Liver (tissue), 9 donors: ENCODE data around the gene GLIS1. TPM values are rescaled to one million over a fixed set of nuclear protein-coding genes. Genes with fewer than 3 reads are reported as not detected.

ENCODE experiments used
- DNase-seq: peaks from one replicate; pipeline ENCODE4 v3.0.0-alpha.2; 2017; ENCODE audit warnings: low spot score
- H3K27ac ChIP-seq, 2 donors: one replicate each; pipeline ENCODE4 v1.7.0; 2013; ENCODE audit warnings: inconsistent platforms in 2 of 2, low read length in 2 of 2, control low read depth in 1 of 2, low read depth in 1 of 2, mild to moderate bottlenecking in 1 of 2
- H3K27me3 ChIP-seq, 4 donors: one replicate each; pipeline versions ENCODE4 v1.6.1 to v1.7.0; 2013; ENCODE audit warnings: low read length in 3 of 4, inconsistent platforms in 1 of 4, mild to moderate bottlenecking in 1 of 4, moderate library complexity in 1 of 4; ENCODE audit not compliant: control insufficient read depth in 4 of 4, insufficient read depth in 4 of 4
- H3K36me3 ChIP-seq, 4 donors: one replicate each; pipeline versions ENCODE4 v1.6.1 to v1.7.0; 2013; ENCODE audit warnings: low read length in 3 of 4, mild to moderate bottlenecking in 3 of 4, low read depth in 1 of 4, moderate library complexity in 1 of 4; ENCODE audit not compliant: control insufficient read depth in 4 of 4, insufficient read depth in 3 of 4
- H3K4me1 ChIP-seq, 4 donors: one replicate each; pipeline versions ENCODE4 v1.6.1 to v1.7.0; 2013; ENCODE audit warnings: low read length in 3 of 4, mild to moderate bottlenecking in 3 of 4, moderate library complexity in 1 of 4; ENCODE audit not compliant: control insufficient read depth in 4 of 4, insufficient read depth in 4 of 4
- H3K4me3 ChIP-seq, 3 donors: one replicate each; pipeline versions ENCODE4 v1.6.1 to v1.7.0; 2013; ENCODE audit warnings: low read length in 3 of 3, control low read depth in 1 of 3, low read depth in 1 of 3, mild to moderate bottlenecking in 1 of 3
- H3K9ac ChIP-seq, 2 donors: one replicate each; pipeline ENCODE4 v1.7.0; 2013; ENCODE audit warnings: low read length in 2 of 2, mild to moderate bottlenecking in 2 of 2, moderate library complexity in 2 of 2, control low read depth in 1 of 2, low read depth in 1 of 2
- H3K9me3 ChIP-seq, 4 donors: one replicate each; pipeline versions ENCODE4 v1.6.1 to v1.7.0; 2013; ENCODE audit warnings: low read length in 3 of 4; ENCODE audit not compliant: control insufficient read depth in 4 of 4
- FOXA2 ChIP-seq: IDR thresholded peaks from 2 replicates; pipeline ENCODE4 v1.6.1; 2016; ENCODE audit warnings: antibody characterized with exemption
- GABPA ChIP-seq, 2 donors: IDR thresholded peaks in 1 of 2; conservative IDR thresholded peaks in 1 of 2; 2 replicates each; pipeline ENCODE4 v1.6.1; 2016; ENCODE audit warnings: antibody characterized with exemption in 2 of 2, mild to moderate bottlenecking in 1 of 2, moderate library complexity in 1 of 2
- HNF4A ChIP-seq, 2 donors: conservative IDR thresholded peaks; 2 replicates each; pipeline ENCODE4 v1.6.1; 2016; ENCODE audit warnings: antibody characterized with exemption in 2 of 2, mild to moderate bottlenecking in 2 of 2
- HNF4G ChIP-seq: IDR thresholded peaks from 2 replicates; pipeline ENCODE4 v1.6.1; 2016; ENCODE audit warnings: antibody characterized with exemption
- JUND ChIP-seq, 2 donors: IDR thresholded peaks; 2 replicates each; pipeline ENCODE4 v1.6.1; 2016; ENCODE audit warnings: antibody characterized with exemption in 2 of 2
- NR2F2 ChIP-seq: IDR thresholded peaks from 2 replicates; pipeline ENCODE4 v1.6.1; 2016; ENCODE audit warnings: antibody characterized with exemption
- RAD21 ChIP-seq, 2 donors: IDR thresholded peaks; 2 replicates each; pipeline ENCODE4 v1.6.1; 2016; ENCODE audit warnings: antibody characterized with exemption in 2 of 2, mild to moderate bottlenecking in 2 of 2
- RXRA ChIP-seq, 2 donors: IDR thresholded peaks; 2 replicates each; pipeline ENCODE4 v1.6.1; 2017 to 2018; ENCODE audit warnings: antibody characterized with exemption in 2 of 2, mild to moderate bottlenecking in 1 of 2
- WGBS: extraction: QIAGEN DNeasy Blood & Tissue Kit; methylation state at CpG from one replicate; pipeline ENCODE4 v1.1.7; 2013; 5-methylcytosine and 5-hydroxymethylcytosine counted together
- polyA plus RNA-seq, 2 donors: library from polyadenylated mRNA; stranded (reverse) in 1 of 2; unstranded in 1 of 2; fragments of 200-250 nt in 1 of 2; fragments of >200 nt in 1 of 2; fragmentation: Nextera tagmentation in 1 of 2; extraction: Ambion mirVana in 1 of 2; gene quantifications; one replicate each; pipeline versions ENCODE4 v1.2.1 to v1.2.3, GENCODE V29; 2013 to 2015
- total RNA-seq, 2 donors: library from RNA; depleted of rRNA; stranded (reverse); fragments of >200 nt; gene quantifications; one replicate each; pipeline ENCODE4 v1.2.3, GENCODE V29; 2014
- TF ChIP-seq, protein P1 (sequence below): IDR thresholded peaks from 2 replicates; pipeline ENCODE4 v1.6.1; 2016; ENCODE audit warnings: antibody characterized with exemption, mild to moderate bottlenecking
- TF ChIP-seq, protein P2 (sequence below): IDR thresholded peaks from 2 replicates; pipeline ENCODE4 v1.6.1; 2016; ENCODE audit warnings: antibody characterized with exemption
- TF ChIP-seq, protein P3 (sequence below): IDR thresholded peaks from 2 replicates; pipeline ENCODE4 v1.6.1; 2016; ENCODE audit warnings: antibody characterized with exemption
- TF ChIP-seq, protein P4 (sequence below): fragments of 150-350 bp; IDR thresholded peaks from 2 replicates; pipeline ENCODE4 v1.5.1; 2017; ENCODE audit warnings: improper control_type of control experiment, low read depth, low read length; ENCODE audit not compliant: missing input control
- donor health status: healthy.
- donor health status: healthy.
- donor health status: healthy.
- donor health status: healthy.
- donor health status: healthy.

The GLIS1 gene
- total and polyA plus RNA-seq, 4 donors = under 0.01 to 0.05 TPM; not detected in 2

DNA sequence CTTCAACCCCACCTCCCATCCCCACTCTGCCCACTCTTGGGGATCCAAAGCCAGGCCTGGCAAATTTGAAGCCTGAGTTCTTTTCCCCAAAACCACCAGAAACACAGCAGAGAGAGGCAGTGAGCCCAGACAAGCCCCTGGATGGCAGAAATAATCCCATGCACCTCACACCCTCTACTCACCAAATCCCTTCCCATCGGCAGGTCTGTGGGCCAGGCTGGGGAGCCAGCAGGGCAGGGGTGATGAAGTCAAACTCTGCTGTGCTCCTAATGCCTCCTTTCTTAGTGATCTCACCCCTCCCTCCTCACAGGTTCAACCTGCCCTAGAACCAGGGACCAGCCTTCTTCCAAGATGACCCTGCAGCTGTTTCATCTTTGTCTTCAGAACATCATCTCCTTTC, 72.4 kb downstream of the GLIS1 start:
- Histone ChIP-seq H3K9me3 (no peaks in the 10 kb centered on the region), H3K4me3 (no peak overlapping the region), H3K9ac (no peak overlapping the region), H3K36me3 (no peaks in the 10 kb centered on the region), H3K4me1 (no peaks in the 10 kb centered on the region), H3K27me3 (no peaks in the 10 kb centered on the region), H3K27ac (no peak overlapping the region)
- WGBS = 83% methylated on average over 1 of the region's 1 CpG
- TF ChIP-seq, protein P1, sequence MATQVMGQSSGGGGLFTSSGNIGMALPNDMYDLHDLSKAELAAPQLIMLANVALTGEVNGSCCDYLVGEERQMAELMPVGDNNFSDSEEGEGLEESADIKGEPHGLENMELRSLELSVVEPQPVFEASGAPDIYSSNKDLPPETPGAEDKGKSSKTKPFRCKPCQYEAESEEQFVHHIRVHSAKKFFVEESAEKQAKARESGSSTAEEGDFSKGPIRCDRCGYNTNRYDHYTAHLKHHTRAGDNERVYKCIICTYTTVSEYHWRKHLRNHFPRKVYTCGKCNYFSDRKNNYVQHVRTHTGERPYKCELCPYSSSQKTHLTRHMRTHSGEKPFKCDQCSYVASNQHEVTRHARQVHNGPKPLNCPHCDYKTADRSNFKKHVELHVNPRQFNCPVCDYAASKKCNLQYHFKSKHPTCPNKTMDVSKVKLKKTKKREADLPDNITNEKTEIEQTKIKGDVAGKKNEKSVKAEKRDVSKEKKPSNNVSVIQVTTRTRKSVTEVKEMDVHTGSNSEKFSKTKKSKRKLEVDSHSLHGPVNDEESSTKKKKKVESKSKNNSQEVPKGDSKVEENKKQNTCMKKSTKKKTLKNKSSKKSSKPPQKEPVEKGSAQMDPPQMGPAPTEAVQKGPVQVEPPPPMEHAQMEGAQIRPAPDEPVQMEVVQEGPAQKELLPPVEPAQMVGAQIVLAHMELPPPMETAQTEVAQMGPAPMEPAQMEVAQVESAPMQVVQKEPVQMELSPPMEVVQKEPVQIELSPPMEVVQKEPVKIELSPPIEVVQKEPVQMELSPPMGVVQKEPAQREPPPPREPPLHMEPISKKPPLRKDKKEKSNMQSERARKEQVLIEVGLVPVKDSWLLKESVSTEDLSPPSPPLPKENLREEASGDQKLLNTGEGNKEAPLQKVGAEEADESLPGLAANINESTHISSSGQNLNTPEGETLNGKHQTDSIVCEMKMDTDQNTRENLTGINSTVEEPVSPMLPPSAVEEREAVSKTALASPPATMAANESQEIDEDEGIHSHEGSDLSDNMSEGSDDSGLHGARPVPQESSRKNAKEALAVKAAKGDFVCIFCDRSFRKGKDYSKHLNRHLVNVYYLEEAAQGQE = no peak
- TF ChIP-seq RXRA (IDR thresholded peaks at IDR 0.05) (no peak), GABPA (IDR thresholded peaks at IDR 0.05 in 1 of 2, conservative IDR thresholded peaks at IDR 0.05 in 1 of 2) (no peak), NR2F2 (no peak), HNF4G (no peak), RAD21 (IDR thresholded peaks at IDR 0.05) (no peak), JUND (IDR thresholded peaks at IDR 0.05) (no peak), FOXA2 (no peak), HNF4A (conservative IDR thresholded peaks at IDR 0.05) (no peak)
- TF ChIP-seq, protein P2, sequence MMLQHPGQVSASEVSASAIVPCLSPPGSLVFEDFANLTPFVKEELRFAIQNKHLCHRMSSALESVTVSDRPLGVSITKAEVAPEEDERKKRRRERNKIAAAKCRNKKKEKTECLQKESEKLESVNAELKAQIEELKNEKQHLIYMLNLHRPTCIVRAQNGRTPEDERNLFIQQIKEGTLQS = no peak
- TF ChIP-seq, protein P3, sequence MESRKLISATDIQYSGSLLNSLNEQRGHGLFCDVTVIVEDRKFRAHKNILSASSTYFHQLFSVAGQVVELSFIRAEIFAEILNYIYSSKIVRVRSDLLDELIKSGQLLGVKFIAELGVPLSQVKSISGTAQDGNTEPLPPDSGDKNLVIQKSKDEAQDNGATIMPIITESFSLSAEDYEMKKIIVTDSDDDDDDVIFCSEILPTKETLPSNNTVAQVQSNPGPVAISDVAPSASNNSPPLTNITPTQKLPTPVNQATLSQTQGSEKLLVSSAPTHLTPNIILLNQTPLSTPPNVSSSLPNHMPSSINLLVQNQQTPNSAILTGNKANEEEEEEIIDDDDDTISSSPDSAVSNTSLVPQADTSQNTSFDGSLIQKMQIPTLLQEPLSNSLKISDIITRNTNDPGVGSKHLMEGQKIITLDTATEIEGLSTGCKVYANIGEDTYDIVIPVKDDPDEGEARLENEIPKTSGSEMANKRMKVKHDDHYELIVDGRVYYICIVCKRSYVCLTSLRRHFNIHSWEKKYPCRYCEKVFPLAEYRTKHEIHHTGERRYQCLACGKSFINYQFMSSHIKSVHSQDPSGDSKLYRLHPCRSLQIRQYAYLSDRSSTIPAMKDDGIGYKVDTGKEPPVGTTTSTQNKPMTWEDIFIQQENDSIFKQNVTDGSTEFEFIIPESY = no peak
- TF ChIP-seq, protein P4, sequence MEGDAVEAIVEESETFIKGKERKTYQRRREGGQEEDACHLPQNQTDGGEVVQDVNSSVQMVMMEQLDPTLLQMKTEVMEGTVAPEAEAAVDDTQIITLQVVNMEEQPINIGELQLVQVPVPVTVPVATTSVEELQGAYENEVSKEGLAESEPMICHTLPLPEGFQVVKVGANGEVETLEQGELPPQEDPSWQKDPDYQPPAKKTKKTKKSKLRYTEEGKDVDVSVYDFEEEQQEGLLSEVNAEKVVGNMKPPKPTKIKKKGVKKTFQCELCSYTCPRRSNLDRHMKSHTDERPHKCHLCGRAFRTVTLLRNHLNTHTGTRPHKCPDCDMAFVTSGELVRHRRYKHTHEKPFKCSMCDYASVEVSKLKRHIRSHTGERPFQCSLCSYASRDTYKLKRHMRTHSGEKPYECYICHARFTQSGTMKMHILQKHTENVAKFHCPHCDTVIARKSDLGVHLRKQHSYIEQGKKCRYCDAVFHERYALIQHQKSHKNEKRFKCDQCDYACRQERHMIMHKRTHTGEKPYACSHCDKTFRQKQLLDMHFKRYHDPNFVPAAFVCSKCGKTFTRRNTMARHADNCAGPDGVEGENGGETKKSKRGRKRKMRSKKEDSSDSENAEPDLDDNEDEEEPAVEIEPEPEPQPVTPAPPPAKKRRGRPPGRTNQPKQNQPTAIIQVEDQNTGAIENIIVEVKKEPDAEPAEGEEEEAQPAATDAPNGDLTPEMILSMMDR = no peak
- DNase-seq = no peak

DNA sequence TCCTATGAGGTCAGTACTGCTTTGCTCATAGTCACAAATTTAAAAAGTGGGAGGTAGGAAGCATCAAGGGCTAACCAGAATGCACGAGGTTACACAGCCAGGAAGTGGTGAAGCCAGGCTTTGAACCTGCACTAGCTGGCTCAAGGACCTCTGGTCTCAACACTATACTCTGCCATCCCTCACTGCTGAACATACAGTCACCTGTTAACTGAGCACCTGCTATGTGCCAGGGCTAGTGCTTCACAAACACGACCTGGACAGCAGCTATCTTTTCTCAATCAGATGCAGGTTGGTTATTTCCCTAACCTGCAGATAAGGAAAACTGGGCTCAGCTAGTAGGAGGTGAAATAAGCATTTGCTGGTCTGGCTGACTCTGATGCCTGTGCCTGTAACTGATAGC, 73.0 kb downstream of the GLIS1 start:
- no peaks in the 10 kb centered on the region for H3K4me1 ChIP-seq
- H3K27me3 ChIP-seq = no peaks in the 10 kb centered on the region
- H3K9ac ChIP-seq = no peak overlapping the region
- TF ChIP-seq, protein P1 = no peak
- TF ChIP-seq, protein P3 = no peak
- H3K36me3 ChIP-seq = no peaks in the 10 kb centered on the region
- 30% methylated on average over 2 of the region's 2 CpGs for WGBS
- H3K4me3 ChIP-seq = no peak overlapping the region
- H3K27ac ChIP-seq = no peak overlapping the region
- DNase-seq = no peak
- H3K9me3 ChIP-seq = no peaks in the 10 kb centered on the region
